HUES64 (cell line): ENCODE measurements around the gene TEKT1.

Experiments
- H3K27ac ChIP-seq: 2 replicates; pipeline ENCODE4 v1.7.0; 2013; ENCODE audit warnings: low read depth, low read length, inconsistent platforms
- H3K27me3 ChIP-seq: 2 replicates; pipeline ENCODE4 v1.6.1; 2013; ENCODE audit warnings: mild to moderate bottlenecking, low read length; ENCODE audit not compliant: insufficient read depth
- H3K36me3 ChIP-seq: 2 replicates; pipeline ENCODE4 v1.6.1; 2013; ENCODE audit warnings: mild to moderate bottlenecking, low read length; ENCODE audit not compliant: insufficient read depth
- H3K4me1 ChIP-seq: 2 replicates; pipeline ENCODE4 v1.6.1; 2013; ENCODE audit warnings: mild to moderate bottlenecking, low read length, moderate library complexity; ENCODE audit not compliant: insufficient read depth
- H3K4me3 ChIP-seq: 2 replicates; pipeline ENCODE4 v1.5.1; 2013; ENCODE audit warnings: mild to moderate bottlenecking, low read length, moderate library complexity
- H3K9ac ChIP-seq: 2 replicates; pipeline ENCODE4 v1.6.1; 2013; ENCODE audit warnings: mild to moderate bottlenecking, low read depth, low read length
- H3K9me3 ChIP-seq: 2 replicates; pipeline ENCODE4 v1.6.1; 2013; ENCODE audit warnings: low read depth, low read length; ENCODE audit not compliant: insufficient read depth
- WGBS: fragments of 150-250, 120-280 bp; methylation state at CpG from one replicate; pipeline ENCODE4 v1.1.7; 2013; ENCODE audit warnings: missing lambda C conversion rate; 5-methylcytosine and 5-hydroxymethylcytosine counted together

The TEKT1 gene

GRCh38 chr17:6757747-6758146 is 73.8 kb downstream of the TEKT1 start:
- Histone ChIP-seq H3K9ac (no peak overlapping the region), H3K4me1 (peaks cover 15% of the 10 kb centered on the region), H3K9me3 (no peaks in the 10 kb centered on the region), H3K36me3 (no peaks in the 10 kb centered on the region), H3K27ac (no peak overlapping the region), H3K4me3 (no peak overlapping the region), H3K27me3 (no peaks in the 10 kb centered on the region)
- 93% methylated on average over 2 of the region's 2 CpGs for WGBS

DNA sequence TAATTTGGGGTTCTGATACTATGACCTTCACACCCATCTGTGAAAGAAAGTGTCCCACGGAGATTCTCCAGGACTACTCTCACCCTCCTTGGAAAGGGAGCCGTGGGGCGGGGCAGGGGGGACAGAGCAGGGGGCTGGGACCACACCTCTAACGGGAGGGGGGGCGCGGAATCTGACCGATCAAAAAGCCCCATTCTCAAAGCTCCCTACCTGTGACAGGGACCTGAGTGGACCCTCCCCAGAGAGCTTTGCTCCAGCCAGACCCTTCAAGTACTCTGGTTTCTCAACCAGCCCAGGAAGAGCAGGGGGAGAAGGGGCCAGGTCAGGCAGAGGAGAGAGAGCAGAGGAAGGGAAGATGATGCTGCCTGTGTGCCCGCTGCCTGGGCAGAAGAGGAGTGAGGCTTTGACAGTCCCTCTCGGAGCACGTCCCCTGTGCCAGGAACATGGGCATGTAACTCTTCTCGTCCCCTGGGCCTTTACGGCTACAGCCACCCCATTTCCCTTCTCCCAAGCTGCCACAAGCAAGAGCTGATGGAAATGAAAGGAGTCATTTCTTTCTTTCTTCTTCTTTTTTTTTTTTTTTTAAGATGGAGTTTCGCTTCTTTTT is 75.0 kb downstream of the TEKT1 start:
- no peak overlapping the region for H3K27ac ChIP-seq
- 81% methylated on average over 13 of the region's 13 CpGs for WGBS
- H3K36me3 ChIP-seq = no peaks in the 10 kb centered on the region
- H3K9me3 ChIP-seq = no peaks in the 10 kb centered on the region
- H3K9ac ChIP-seq = no peak overlapping the region
- H3K27me3 ChIP-seq = no peaks in the 10 kb centered on the region
- no peak overlapping the region for H3K4me3 ChIP-seq
- H3K4me1 ChIP-seq = peaks cover 24% of the 10 kb centered on the region

GRCh38 chr17:6755731-6756184 is 75.8 kb downstream of the TEKT1 start, which contains the start of gene XAF1:
Gene XAF1 (plus strand): TSS chr17:6756046. CDS start chr17:6756079, 33 bp downstream.
- no peaks in the 10 kb centered on the region for H3K36me3 ChIP-seq
- no peaks in the 10 kb centered on the region for H3K9me3 ChIP-seq
- peaks cover 24% of the 10 kb centered on the region for H3K4me1 ChIP-seq
- H3K4me3 ChIP-seq = no peak within 1 kb of the TSS
- no peaks in the 10 kb centered on the region for H3K27me3 ChIP-seq
- H3K27ac ChIP-seq = no peak within 1 kb of the TSS
- WGBS = 75% methylated on average over 14 of the region's 14 CpGs
- H3K9ac ChIP-seq = no peak within 1 kb of the TSS

GRCh38 chr17:6755281-6755680 is 76.2 kb downstream of the TEKT1 start:
- no peak overlapping the region for H3K9ac ChIP-seq
- 97% methylated on average over 5 of the region's 5 CpGs for WGBS
- no peak overlapping the region for H3K27ac ChIP-seq
- peaks cover 24% of the 10 kb centered on the region for H3K4me1 ChIP-seq
- H3K4me3 ChIP-seq = no peak overlapping the region
- no peaks in the 10 kb centered on the region for H3K9me3 ChIP-seq
- H3K36me3 ChIP-seq = no peaks in the 10 kb centered on the region
- no peaks in the 10 kb centered on the region for H3K27me3 ChIP-seq

GRCh38 chr17:6753546-6753945 is 78.0 kb downstream of the TEKT1 start:
- Histone ChIP-seq H3K4me1 (peaks cover 24% of the 10 kb centered on the region), H3K4me3 (no peak overlapping the region), H3K9me3 (no peaks in the 10 kb centered on the region; the same call in 1 of the 2 replicates), H3K27me3 (no peaks in the 10 kb centered on the region), H3K27ac (peak overlapping the region; percentile 47), H3K9ac (0 out of 2 replicates have a peak overlapping the region, but pooled peaks have one; percentile 6), H3K36me3 (no peaks in the 10 kb centered on the region)
- 84% methylated on average over 5 of the region's 6 CpGs for WGBS

DNA sequence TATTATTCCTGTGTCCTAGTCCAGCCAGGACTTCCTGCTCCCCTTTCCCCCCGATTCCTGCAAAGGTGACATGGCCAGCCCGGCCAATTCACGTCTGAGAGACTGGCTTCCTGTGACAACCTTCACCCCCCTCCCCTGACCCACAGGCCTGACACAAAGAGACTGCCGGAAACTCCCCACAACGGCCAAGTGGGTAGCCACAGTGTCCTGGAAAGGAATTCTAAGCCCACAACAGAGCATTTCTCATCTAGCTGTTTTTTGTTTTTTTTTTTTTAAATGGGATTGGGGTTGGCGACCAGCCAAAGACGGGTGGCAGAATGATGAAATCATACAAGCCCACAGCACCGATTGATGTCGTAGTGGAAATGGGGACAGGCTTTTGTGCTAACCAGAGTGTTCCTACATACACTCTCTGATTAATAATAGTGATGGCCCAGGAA is 78.5 kb downstream of the TEKT1 start:
- no peaks in the 10 kb centered on the region; the same call in 1 of the 2 replicates for H3K9me3 ChIP-seq
- peak overlapping the region; percentile 47; the same call in 1 of the 2 replicates for H3K27ac ChIP-seq
- no peak overlapping the region for H3K4me3 ChIP-seq
- no peaks in the 10 kb centered on the region for H3K27me3 ChIP-seq
- 61% methylated on average over 8 of the region's 9 CpGs for WGBS
- peak overlapping the region; percentile 8; the same call in 1 of the 2 replicates for H3K9ac ChIP-seq
- peaks cover 24% of the 10 kb centered on the region for H3K4me1 ChIP-seq
- no peaks in the 10 kb centered on the region for H3K36me3 ChIP-seq

DNA sequence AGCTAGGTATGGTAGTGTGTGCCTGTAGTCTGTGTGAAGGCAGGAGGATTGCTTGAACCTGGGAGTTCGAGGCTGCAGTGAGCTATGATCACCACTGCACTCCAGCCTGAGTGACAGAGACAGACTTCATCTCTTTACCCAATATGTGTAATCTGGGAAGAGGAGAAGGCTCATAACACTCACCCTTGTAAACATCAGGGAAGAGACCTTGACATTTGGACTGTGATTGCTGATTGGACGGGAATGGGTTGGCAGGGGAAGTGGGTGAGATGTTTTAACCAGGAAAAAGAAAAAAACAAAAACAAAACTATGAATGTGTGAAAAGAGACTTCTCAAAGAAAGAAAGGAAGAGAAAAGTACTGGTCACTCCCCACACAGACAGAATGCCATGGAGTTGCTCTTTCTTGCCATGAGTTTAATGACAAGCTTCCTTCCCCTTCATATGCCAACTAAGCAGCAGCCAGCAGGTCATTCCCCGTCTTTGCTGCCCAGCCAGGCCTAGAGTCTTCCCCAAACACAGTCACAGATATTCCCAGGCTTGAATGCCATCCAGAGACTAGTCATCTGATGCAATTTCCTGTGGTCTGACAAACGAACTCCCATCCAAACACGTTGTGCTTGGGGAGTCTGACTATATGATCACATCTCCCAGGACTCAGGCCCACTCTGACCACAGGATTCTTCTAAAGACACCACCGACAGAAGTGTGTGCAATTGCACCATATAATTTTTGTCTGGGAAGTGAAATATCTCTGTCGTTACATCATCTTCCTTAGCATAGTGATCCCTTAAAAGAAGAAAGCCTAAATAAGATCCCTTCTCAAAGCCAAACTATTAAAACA is 79.2 kb downstream of the TEKT1 start:
- no peak overlapping the region for H3K4me3 ChIP-seq
- H3K27ac ChIP-seq = no peak overlapping the region
- no peaks in the 10 kb centered on the region; the same call in 1 of the 2 replicates for H3K9me3 ChIP-seq
- no peaks in the 10 kb centered on the region for H3K27me3 ChIP-seq
- H3K36me3 ChIP-seq = no peaks in the 10 kb centered on the region
- 74% methylated on average over 6 of the region's 7 CpGs for WGBS
- peak overlapping the region; percentile 8; the same call in 1 of the 2 replicates for H3K9ac ChIP-seq
- peaks cover 24% of the 10 kb centered on the region for H3K4me1 ChIP-seq

GRCh38 chr17:6749519-6749918 is 82.0 kb downstream of the TEKT1 start:
- no peak overlapping the region for H3K4me3 ChIP-seq
- no peaks in the 10 kb centered on the region; the same call in 1 of the 2 replicates for H3K9me3 ChIP-seq
- WGBS = 92% methylated on average over 6 of the region's 6 CpGs
- peaks cover 19% of the 10 kb centered on the region for H3K4me1 ChIP-seq
- no peaks in the 10 kb centered on the region for H3K27me3 ChIP-seq
- H3K36me3 ChIP-seq = no peaks in the 10 kb centered on the region
- no peak overlapping the region for H3K27ac ChIP-seq
- H3K9ac ChIP-seq = no peak overlapping the region

DNA sequence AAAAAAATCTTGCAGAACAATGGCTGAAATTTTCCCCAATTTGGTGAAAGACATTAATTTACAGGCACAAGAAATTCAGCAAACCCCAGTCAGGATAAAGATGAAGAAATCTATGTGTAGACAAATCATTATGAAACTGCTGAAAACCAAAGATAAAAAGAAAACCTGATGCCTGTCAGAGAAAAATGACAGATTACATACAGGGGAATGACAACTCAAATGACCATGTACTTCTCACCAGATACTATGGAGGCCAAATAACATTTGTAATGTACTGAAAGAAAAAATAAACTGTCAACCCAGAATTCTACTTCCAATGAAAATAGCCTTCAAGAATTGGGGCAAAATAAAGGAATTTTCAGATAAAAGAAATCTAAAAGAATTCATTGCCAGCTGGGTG is 82.9 kb downstream of the TEKT1 start:
- Histone ChIP-seq H3K27me3 (no peaks in the 10 kb centered on the region), H3K9me3 (no peaks in the 10 kb centered on the region; the same call in 1 of the 2 replicates), H3K4me3 (no peak overlapping the region), H3K36me3 (no peaks in the 10 kb centered on the region), H3K4me1 (peaks cover 17% of the 10 kb centered on the region), H3K9ac (no peak overlapping the region), H3K27ac (no peak overlapping the region)
